ENCODE results near the gene IL6.

The IL6 gene

GRCh38 chr7:22724861-22725260 lies 2.1 kb upstream of the IL6 start:
- no peak for FAIRE-seq

GRCh38 chr7:22725585-22725984 lies 1.4 kb upstream of the IL6 start:
- no peak for DNase-seq (ENCODE audit: insufficient read length, low spot score)
- FAIRE-seq: no peak

More at GRCh38 chr7:22724861-22725260, 2.1 kb upstream of the IL6 start:
- DNase-seq (ENCODE audit: insufficient read length, low spot score): no peak

GRCh38 chr7:22726345-22726906 lies 574 bp upstream of the IL6 start:
- DNase-seq (ENCODE audit: insufficient read length, low spot score) (peak; percentile 62), FAIRE-seq (peak; percentile 44)

- FAIRE-seq (no peak), DNase-seq (ENCODE audit: insufficient read length, low spot score) (no peak)
These were observed 675 bp downstream of the IL6 start for GRCh38 chr7:22727714-22728035.

- no peak for FAIRE-seq
- no peak for DNase-seq (ENCODE audit: insufficient read length, low spot score)
These were observed 1.5 kb downstream of the IL6 start for GRCh38 chr7:22728401-22729029.

- FAIRE-seq (no peak), DNase-seq (ENCODE audit: insufficient read length, low spot score) (no peak)
These were observed 2.3 kb downstream of the IL6 start for GRCh38 chr7:22729180-22729825.

- DNase-seq (ENCODE audit: insufficient read length, low spot score): no peak
- no peak for FAIRE-seq
These were observed 3.2 kb downstream of the IL6 start for GRCh38 chr7:22730066-22730710.

- DNase-seq (ENCODE audit: insufficient read length, low spot score): peak; percentile 80
- peak; percentile 91 for FAIRE-seq
These were observed 4.1 kb downstream of the IL6 start for GRCh38 chr7:22730921-22731654.

- FAIRE-seq: no peak
These were observed 4.8 kb downstream of the IL6 start for GRCh38 chr7:22731766-22732165.

GRCh38 chr7:22732556-22733126 lies 5.6 kb downstream of the IL6 start:
- DNase-seq (ENCODE audit: insufficient read length, low spot score): no peak
- FAIRE-seq: no peak

More at GRCh38 chr7:22731766-22732165, 4.8 kb downstream of the IL6 start:
- DNase-seq (ENCODE audit: insufficient read length, low spot score): no peak

GRCh38 chr7:22733761-22734160 lies 6.8 kb downstream of the IL6 start:
- no peak for DNase-seq (ENCODE audit: insufficient read length, low spot score)
- no peak for FAIRE-seq

GRCh38 chr7:22743014-22743413 lies 16.0 kb downstream of the IL6 start:
- DNase-seq (ENCODE audit: insufficient read length, low spot score) (no peak), FAIRE-seq (no peak)

- FAIRE-seq (no peak), DNase-seq (ENCODE audit: insufficient read length, low spot score) (no peak)
These were observed 24.3 kb downstream of the IL6 start for GRCh38 chr7:22751341-22751740.

- DNase-seq (ENCODE audit: insufficient read length, low spot score): no peak
- FAIRE-seq: no peak
These were observed 30.5 kb downstream of the IL6 start for GRCh38 chr7:22757338-22757994.

- FAIRE-seq (no peak), DNase-seq (ENCODE audit: insufficient read length, low spot score) (no peak)
These were observed 31.6 kb downstream of the IL6 start for GRCh38 chr7:22758576-22758975.

- DNase-seq (ENCODE audit: insufficient read length, low spot score) (no peak), FAIRE-seq (no peak)
These were observed 32.7 kb downstream of the IL6 start for GRCh38 chr7:22759721-22760120.

GRCh38 chr7:22762866-22763265 lies 35.9 kb downstream of the IL6 start:
- no peak for FAIRE-seq
- no peak for DNase-seq (ENCODE audit: insufficient read length, low spot score)

GRCh38 chr7:22765609-22766008 lies 38.6 kb downstream of the IL6 start:
- DNase-seq (ENCODE audit: insufficient read length, low spot score) (no peak), FAIRE-seq (no peak)

GRCh38 chr7:22771194-22771871 lies 44.3 kb downstream of the IL6 start:
- no peak for DNase-seq (ENCODE audit: insufficient read length, low spot score)
- FAIRE-seq: no peak

- DNase-seq (ENCODE audit: insufficient read length, low spot score) (no peak), FAIRE-seq (no peak)
These were observed 44.9 kb downstream of the IL6 start for GRCh38 chr7:22771872-22772228.
